AG04449 (cell line): ENCODE results near the gene PAX8.

Experiments
- CTCF ChIA-PET: fragments of 350-600 bp; formaldehyde crosslinking; extraction: SDS; loops from one replicate; lab custom pipeline; 2021; ENCODE audit warnings: antibody characterized with exemption; lab: Yijun Ruan, JAX
- POLR2A ChIA-PET: fragments of 400-600, 350-600 bp; formaldehyde crosslinking; extraction: SDS; loops from one replicate; lab custom pipeline; 2020; ENCODE audit warnings: antibody characterized with exemption, inconsistent platforms; lab: Yijun Ruan, JAX
- DNase-seq: peaks from one replicate; pipeline ENCODE4 v3.0.0-alpha.2; 2010; ENCODE audit warnings: low read depth, low spot score
- H3K4me3 ChIP-seq: 2 replicates; pipeline ENCODE4 v1.5.1; 2011; ENCODE audit warnings: low read depth, mild to moderate bottlenecking, control low read depth, low read length
- TF ChIP-seq, protein P1 (sequence below): IDR thresholded peaks from one replicate; pipeline ENCODE4 v1.5.1; 2011; ENCODE audit warnings: mild to moderate bottlenecking, moderate library complexity, low read length, control low read depth, inconsistent platforms; ENCODE audit not compliant: insufficient read depth; ENCODE audit errors: missing control alignments

The PAX8 gene

DNA sequence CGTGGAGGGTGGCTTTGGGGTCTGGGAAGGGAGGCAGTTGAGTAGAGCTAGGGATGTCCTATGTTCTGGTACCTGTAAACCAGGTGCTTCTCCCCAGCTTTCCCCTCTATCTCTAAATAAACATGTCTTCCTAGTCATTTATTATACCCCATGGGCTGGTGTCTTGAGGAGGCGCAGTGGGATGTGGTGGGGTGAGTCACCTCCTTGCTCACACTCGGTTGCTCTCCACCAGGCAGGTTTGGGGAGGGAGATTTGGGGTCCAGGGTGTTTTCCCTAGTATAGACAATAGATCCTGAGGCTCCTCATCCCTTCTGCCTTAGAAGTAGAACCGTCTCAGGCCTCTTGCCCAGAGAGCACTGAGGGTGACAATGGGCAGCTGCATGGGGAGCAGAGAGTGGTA is 99.8 kb downstream of the PAX8 start:
- no peak overlapping the region for H3K4me3 ChIP-seq
- TF ChIP-seq, protein P1, sequence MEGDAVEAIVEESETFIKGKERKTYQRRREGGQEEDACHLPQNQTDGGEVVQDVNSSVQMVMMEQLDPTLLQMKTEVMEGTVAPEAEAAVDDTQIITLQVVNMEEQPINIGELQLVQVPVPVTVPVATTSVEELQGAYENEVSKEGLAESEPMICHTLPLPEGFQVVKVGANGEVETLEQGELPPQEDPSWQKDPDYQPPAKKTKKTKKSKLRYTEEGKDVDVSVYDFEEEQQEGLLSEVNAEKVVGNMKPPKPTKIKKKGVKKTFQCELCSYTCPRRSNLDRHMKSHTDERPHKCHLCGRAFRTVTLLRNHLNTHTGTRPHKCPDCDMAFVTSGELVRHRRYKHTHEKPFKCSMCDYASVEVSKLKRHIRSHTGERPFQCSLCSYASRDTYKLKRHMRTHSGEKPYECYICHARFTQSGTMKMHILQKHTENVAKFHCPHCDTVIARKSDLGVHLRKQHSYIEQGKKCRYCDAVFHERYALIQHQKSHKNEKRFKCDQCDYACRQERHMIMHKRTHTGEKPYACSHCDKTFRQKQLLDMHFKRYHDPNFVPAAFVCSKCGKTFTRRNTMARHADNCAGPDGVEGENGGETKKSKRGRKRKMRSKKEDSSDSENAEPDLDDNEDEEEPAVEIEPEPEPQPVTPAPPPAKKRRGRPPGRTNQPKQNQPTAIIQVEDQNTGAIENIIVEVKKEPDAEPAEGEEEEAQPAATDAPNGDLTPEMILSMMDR = no peak
- POLR2A ChIA-PET = no interaction called here
- CTCF ChIA-PET = no interaction called here
- no peak for DNase-seq

DNA sequence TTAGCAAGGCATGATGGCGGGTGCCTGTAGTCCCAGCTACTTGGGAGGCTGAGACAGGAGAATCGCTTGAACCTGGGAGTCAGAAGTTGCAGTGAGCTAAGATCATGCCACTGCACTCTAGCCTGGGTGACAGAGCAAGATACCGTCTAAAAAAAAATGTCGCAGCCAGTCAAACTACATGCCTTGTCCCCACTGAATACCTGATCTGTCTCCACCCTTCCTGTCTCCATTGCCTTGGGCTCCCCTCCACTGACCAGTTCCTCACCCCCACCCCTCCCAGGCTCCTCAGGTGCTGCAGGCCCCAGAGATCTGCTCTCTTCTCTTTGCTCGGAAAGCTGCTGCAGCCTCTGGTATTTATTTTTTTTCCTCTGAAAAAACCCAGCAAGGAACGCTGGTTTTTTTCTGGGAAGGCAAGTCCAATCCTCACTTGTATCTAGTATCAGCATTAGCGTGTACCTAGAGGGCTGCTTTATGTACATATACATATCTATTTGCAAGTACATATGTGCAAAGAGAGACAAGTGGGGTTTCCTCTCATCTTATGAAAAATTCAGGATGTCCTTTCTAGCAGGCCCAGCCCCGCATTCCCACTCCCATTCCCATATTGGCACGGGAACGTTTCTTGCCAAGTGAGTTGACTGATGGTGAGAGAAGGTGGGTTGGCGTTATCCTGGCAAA is 100.5 kb downstream of the PAX8 start:
- POLR2A ChIA-PET = no interaction called here
- CTCF ChIA-PET = no interaction called here
- DNase-seq = no peak
- H3K4me3 ChIP-seq = no peak overlapping the region
- TF ChIP-seq, protein P1 = no peak

DNA sequence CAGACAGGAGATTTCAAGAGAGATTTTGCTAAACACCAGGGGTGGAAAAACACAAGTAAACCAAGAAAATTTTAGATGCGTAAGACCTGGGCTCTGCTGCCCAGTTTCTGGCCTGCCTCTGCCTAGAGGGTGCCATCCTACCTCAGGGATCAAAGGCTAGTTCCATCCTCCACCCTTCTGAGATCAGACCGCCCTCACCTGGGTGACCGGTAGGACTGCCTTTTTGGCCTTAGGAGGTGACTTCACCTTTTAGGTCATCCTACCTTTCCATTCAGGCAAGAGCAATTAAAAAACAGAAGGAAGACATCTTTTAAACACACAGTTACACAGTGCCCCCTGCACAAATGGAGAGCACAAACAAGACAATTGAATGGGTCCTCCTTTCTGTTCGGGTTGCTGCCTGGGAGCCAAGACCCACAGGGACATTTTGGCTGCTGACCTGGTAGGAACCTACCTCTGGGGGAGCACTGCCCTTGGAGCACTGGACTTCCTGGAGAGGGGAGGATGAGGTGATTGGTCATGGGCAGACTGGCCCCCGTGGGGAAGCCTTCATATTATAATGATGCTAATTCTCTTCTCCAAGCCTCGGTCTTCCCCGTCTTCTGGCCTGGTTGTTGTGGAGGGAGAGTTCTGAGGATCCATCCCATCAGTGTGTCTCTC is 101.9 kb downstream of the PAX8 start:
- ChIA-PET POLR2A (no interaction called here), CTCF (interaction anchor here (1.0 to 1.6 kb wide), 2 partner anchors 39 to 40 kb away, joined by 3 to 5 read pairs; no protein-coding TSS in a partner anchor)

DNA sequence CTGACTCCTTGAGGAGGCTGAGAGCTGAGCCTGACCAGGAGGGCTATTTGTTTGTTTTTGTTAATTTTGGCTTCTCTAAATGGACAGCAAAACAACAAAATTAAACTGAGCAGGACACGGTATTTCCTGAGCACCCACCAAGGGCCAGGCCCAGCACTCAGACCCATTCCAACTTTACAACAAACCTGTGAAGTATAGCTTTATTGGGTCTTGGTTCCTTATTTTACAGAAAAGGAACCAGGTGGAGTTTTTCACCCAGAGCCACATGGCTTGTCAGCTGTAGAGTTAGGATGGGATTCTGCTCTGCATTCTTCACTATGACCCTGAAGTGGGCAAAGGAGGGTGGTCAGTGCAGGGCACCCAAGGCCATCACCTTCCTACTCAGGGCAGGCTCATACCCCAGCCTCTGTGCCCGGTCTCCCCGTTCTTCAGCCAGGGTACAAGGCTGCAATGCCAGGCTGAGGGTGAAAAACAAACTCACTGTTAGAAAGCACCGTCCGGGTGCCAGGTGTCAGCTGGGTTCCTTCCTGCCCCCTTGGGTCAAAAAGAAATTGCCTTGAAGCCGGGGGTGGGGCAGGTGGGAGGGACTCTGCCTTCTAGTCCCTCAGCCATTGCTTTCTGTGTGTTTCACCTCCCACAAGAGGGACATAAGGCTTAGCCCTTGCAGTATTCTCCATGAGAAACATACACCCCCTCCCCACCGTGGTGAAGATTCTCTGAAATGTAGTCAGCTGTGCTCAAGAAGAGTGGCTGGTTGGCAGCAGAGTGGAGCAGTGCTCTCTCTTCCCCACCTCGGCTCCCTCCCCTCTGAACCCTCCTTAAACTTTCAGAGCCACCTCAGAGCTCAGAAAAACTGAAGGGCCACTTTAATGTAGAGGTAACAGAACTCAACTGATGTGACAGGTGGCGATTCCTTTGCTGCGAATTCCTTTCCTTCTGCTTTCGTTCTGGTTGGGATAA is 102.7 kb downstream of the PAX8 start:
- H3K4me3 ChIP-seq = no peak overlapping the region
- no peak for DNase-seq
- POLR2A ChIA-PET = no interaction called here
- TF ChIP-seq, protein P1 = no peak
- CTCF ChIA-PET = interaction anchor here (1.0 to 4.6 kb wide), 4 partner anchors 21 to 39 kb away, joined by 3 to 28 read pairs (median 5); no protein-coding TSS in a partner anchor

More for the DNA sequence above, 101.9 kb downstream of the PAX8 start:
- no peak overlapping the region for H3K4me3 ChIP-seq
- TF ChIP-seq, protein P1 = no peak
- DNase-seq = no peak

DNA sequence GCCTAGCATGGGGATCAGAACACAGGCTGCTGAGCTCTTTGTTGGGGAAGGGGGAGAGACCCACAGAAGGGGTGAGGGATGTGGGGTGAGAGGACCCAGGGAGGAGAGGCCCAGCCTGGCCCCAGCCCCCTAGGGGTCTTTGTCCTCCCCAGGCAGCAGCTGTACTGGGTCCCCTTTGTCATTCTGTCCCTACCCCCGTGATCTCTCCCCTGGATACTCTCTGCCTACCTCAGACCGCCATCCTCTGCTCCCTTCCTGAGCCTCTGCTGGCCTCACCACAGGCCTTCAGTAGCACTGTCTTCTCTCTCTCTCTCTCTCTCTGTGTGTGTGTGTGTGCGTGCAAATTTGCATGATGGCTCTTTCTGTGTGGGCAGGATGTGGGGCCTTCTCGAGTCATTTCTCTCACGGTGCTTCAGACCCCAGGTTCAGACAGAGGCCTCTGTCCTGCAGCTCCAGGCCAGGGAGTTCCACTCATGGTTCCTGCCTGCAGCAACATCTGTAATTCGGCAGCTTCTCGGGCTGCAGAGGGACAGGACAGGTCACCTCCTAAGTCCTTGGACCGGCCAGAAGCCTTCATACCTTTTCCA is 103.6 kb downstream of the PAX8 start:
- no peak for DNase-seq
- H3K4me3 ChIP-seq = no peak overlapping the region
- ChIA-PET POLR2A (interaction anchor here (0.6 kb wide), 1 partner anchor 23 kb away, joined by 3 read pairs; no protein-coding TSS in a partner anchor), CTCF (interaction anchor here (1.0 to 4.6 kb wide), 8 partner anchors 9 to 71 kb away, joined by 3 to 28 read pairs (median 5); no protein-coding TSS in a partner anchor)
- TF ChIP-seq, protein P1 = no peak
